HG03439 (cell line): Measurements from ENCODE around the gene PTPRR.

Experiments
- ATAC-seq: cut with Tn5 transposase; IDR thresholded peaks from one replicate; pipeline ENCODE4 v1.9.1; 2021; ENCODE audit warnings: mild to moderate bottlenecking, moderate library complexity; ENCODE audit not compliant: unreplicated experiment

PTPRR gene

DNA sequence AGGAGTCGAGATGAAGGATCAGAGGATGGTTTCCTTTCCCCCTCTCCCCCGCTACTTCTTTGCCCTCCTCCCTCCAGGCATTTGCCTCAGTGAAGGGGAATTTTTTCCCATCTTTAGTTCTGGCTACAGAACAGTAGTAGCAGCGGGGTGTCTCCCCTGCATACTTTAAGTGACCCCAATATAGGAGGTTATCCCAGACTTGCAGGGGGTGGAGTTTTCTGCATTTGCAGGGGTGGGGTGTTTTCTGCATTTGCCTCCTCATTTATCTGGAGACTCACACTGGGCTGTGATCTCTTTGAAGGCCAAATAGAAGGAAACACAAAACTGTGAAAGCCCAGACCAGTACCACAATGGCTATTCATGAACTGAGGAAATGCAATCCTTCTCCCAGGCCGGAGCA lies 303.1 kb downstream of the PTPRR start:
- ATAC-seq = no peak

DNA sequence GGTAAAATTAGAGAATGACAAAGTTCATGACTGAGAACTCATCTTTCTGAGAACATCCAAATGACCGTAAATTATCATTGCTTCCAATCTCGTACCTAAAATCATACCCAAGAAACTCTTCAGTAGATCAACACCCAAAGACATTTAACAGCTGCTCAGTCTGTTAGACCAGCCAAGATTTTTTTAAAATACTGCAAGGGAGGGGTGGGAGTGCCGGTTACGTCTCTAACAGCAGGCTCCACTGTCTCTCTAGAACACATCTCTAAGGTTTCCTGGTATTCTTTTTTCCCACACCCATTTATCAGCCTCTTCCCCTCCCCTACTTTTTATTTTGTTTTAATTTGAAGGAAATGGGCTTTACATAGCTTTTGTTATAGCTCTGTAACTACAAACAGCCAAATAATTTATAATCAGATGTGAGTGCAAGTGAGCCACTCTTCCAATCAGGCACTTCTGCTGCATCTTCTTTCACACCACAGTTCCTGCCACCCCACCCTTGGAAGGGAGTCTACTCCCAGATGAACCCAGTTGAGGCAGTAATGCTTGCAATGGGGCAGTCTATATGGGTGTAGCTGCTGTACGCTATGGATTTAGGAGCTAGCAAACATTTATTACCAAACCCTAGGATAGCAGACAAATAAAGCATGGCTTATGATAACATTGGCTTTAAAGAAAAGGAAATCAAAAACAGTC lies 305.2 kb downstream of the PTPRR start:
- no peak for ATAC-seq

DNA sequence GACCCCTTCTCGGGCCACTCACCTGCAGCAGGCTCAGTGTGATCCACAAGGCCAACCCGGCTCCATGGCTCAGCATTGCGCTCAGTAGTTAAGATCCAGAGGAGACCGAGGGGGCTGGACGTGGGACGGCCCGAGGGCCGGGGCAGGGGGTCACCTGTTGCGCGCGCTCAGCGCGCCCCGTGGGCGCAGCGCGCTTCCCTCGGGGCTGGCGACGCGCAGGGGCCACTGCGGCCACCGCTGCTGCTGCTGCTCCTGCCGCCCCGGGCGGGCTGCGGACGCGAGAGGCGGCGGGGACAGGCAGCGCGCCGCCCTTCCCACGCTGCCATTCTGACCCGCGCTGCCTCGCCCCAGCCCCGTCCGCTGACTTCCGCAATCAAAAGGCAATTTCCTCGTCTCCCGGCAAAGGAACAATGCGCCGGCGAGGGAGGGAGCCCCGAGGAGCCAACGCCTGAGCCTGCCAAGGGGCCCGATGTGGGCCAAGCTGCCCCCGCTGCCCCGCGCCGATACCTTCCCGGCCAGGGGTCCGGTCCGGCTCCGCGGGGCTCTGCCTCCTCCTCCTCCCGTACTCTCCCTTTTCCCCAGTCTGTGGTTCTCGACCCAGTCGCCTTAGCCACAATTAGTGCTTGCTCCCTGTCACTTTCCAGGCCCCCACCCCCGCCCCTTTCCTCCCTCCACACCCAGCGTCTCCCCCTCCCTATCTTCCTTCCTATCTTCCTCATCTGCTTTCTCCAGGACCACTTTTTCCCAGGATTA lies 310.6 kb downstream of the PTPRR start:
- ATAC-seq = no peak

DNA sequence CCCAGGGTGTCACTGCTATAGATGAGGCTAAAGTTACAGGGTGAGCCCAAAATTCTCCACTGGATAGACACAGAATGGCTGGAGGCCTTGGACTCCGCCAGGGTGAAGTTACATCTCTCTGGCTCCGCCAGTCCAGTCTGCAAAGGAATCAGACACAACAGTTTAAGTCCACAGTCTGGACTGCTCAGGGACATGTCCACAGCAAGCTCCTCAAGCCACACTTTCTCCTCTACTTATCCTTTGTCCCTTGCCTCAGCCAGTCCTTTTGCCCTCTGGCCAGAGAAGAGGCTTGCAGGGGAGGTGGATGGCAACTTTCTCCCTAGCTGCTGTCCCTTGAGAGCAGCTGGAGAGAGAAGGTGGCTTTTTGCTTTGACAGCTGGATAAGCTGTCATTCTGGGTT lies 311.3 kb downstream of the PTPRR start:
- ATAC-seq = no peak

DNA sequence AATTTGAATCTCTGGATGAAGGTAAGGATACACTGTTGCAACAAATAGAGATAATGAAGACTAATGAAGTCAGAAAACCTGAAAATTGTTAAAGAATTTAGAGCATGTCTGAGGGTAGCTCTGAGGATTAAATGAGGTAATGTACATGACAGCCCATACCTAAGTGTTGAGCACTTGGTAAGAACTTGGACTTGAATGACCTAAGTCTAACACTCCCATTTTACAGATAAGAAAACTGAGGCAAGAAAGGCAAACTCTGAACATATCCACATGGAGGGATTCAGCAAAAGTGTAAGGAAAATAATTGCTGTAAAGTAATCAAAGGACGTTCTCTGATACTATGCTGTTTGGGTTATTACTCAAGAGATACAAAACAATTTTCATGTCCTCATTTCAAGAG lies 312.4 kb downstream of the PTPRR start:
- ATAC-seq = no peak

DNA sequence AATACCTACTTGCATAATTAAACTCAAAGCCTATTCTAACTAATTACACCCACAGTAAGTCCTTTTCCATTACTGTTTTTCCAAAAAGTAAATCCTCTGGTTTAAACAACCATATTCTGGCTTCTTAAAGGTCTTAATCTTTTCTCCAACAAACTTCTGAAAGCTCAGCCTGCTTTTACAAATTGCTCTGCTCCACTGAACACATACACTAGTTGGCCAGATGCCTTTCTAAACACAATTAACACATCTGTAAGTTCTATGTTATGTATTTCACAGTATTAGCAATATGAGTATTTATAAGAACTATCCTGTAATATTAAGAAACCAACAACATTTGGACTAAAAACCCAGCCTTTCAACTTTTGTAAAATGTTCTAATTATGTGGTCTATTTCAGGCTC lies 313.4 kb downstream of the PTPRR start:
- no peak for ATAC-seq

DNA sequence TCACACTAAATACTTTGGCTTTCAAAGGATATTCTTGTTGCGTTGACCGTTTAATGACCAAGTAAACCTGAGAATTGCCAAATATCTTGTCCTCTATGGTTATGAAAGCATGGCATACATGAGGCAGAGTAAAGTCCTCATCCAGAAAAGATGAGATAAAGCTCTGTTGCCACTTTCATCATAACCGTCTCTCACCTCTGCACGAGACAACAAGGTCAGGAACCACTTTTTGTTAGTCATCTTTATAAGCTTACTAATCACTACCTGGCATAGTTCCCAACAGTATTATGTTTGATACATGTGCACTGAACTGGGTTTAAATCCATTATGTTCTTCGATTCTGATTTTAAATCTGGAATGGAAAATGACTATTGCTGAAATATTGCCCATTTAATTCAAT lies 314.6 kb downstream of the PTPRR start:
- no peak for ATAC-seq

DNA sequence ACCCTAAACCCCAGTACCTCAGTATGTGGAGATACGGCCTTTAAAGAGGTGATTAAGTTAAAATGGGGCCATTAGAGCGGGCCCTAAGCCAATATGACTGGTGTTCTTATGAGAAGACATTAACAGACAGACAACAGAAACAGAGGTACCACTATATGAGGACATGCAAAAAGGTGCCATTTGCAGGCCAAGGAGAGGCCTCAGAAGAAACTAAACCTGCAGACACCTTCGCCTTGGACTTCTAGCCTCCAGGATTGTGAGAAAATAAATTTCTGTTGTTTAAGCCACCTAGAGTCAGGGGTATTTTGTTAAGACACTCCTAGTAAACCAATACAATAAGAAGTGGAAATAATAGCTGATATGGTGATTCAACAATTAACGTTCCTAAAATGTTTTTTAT lies 315.9 kb downstream of the PTPRR start:
- ATAC-seq = no peak

DNA sequence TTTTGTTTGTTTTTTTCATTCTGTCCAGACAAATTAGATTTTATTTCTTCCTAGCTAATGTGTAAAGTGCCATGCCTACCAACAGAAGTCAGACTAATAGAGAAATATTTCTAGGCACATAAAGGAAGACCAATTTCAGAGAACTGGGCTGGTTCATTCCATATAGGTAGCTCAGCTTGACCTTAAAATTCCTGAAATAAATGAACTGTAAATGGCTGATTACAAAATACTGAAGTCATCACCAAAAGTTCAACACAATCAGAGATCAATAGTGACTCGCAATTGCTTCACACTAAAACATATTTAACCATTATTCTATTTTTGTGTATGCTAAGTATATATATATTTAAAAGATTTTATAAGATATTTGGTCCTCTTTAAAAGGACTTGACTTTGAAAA lies 317.5 kb downstream of the PTPRR start:
- no peak for ATAC-seq

DNA sequence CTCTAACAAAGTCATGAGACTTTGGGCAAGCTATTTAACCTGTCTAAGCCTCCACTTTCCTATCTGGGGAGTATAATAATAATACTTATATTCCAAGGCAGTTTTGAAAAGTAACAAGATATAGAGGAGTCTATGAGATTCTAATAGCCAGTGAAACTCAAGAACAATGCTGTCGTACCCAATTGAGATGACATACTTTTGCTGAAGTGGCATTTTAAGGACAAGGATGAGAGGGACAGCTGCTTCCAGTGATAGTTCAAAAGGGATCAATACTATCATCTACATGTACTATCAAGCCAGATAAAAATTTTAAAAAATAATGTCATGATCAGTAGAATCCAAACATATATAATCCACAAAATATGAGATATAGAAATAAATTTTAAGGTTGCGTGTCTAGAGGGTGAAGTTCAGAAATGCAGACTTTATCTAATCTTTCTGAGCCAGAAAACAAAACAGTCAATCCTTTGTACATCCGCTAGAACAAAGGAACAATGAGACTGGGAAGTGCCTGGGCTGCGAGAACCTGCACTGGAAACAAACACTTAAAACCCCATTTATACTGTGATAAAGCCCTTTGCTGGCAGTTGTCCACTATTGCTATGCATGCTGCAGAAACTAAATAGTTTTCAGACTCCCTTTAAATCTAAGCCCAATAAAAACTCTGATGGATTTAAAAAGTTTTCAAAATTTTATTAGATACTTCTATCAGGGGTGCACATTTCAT lies 321.9 kb downstream of the PTPRR start:
- no peak for ATAC-seq

DNA sequence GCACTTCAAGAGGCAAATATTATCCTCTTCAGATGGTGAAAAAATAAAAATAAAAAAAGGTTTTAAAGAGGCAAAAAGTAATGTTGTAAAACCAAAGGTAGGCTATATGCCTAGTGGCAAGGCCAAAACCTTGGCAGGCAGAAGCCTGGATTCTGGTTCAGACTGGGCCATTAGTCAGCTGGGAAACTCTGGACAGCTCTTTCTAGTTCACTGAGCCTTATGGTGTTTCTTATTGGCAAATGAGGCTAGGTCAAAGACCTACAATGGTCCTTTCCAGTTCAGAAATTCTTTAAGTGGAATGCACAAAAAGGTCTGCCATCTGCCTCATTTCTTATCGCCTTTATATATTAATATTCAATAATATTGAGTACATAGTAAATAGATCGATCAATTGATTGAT lies 327.9 kb downstream of the PTPRR start:
- no peak for ATAC-seq

DNA sequence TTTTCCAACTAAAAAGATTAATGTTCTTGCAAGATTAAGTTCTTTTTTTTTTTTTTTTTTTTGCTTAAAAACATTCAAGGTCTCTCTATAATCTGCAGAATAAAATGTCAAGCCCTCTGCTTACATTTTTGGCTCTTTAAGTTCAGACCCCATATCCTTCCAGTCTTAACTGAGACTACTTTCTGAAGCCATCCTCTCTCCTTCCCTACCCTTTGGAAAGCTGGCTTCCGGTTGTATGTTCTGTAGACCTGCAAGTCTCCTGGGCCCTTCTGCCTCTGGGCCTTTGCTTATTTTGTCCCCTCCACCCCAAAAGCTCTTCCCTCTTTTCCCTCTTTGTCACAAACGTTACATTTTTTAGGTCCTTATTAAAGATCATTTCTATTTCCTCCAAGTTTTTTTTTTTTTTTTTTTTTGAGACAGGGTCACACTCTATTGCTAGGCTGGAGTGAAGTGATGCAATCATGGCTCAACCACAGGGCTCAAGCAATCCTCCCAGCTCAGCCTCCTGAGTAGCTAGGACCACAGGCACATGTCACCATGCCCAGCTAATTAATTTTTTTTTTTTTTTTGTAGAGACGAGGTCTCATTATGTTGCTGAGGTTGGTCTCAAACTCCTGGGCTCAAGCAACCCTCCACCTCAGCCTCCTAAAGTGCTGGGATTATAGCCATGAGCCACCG lies 329.9 kb downstream of the PTPRR start:
- no peak for ATAC-seq

DNA sequence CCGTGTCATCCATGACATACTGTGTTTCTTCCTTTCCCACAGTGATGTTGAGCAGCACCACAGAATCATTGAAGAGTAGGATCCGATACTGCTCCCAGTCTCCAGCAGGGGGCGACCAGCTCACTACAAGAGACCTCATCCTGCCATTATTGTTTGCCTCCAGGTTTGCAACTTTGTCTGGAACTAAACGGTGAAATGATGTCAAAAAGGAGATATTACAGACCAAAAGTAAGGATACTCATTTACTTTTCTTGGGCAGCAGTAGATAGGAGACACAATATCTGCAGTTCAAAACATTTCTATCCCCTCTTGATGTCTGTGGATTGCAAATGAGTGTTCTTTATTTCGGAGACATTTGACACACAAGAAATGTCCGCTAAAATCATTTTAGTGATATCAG lies 330.5 kb downstream of the PTPRR start:
- peak; percentile 89 for ATAC-seq
